H1 (cell line): Measurements from ENCODE around the gene AOPEP. TPM values are rescaled to one million over a fixed set of nuclear protein-coding genes. Genes with fewer than 3 reads are reported as not detected.
A peak's percentile ranks its signal among the peaks of the same experiment; 100 is the strongest.

Experiments used
- CTCF ChIA-PET: fragments of 300-600 bp; sonication (Branson Sonifier 250); formaldehyde crosslinking; loops from one replicate; lab custom pipeline; 2021; ENCODE audit not compliant: partially characterized antibody; lab: Charles Lee
- POLR2A ChIA-PET: fragments of 300-600 bp; sonication (Branson Sonifier 250); formaldehyde crosslinking; loops from one replicate; lab custom pipeline; 2021; ENCODE audit warnings: inconsistent platforms; ENCODE audit not compliant: partially characterized antibody; lab: Charles Lee
- DNase-seq, 2 experiments: peaks; one replicate each; pipeline versions ENCODE4 v3.0.0 to v3.0.0-alpha.2; 2010 to 2022; ENCODE audit warnings: low spot score in 2 of 2, low read depth in 1 of 2, mixed read lengths in 1 of 2
- FAIRE-seq: peaks from 2 replicates; lab custom pipeline; 2011; peaks lifted over from hg19 to GRCh38; lab: Jason Lieb, UNC
- H2AFZ ChIP-seq: 2 replicates; pipeline ENCODE4 v1.8.1; 2012; ENCODE audit warnings: low read length, inconsistent platforms
- H2AK5ac ChIP-seq: 2 replicates; pipeline ENCODE4 v1.6.1; 2013; ENCODE audit warnings: low read depth, low read length
- H2BK120ac ChIP-seq: replicated peaks from 2 replicates; pipeline ENCODE3; 2013; ENCODE audit warnings: low read depth, low read length, inconsistent platforms
- H2BK12ac ChIP-seq: 2 replicates; pipeline ENCODE4 v1.6.1; 2013; ENCODE audit warnings: low read depth, low read length
- H2BK15ac ChIP-seq: 2 replicates; pipeline ENCODE4 v1.6.1; 2013; ENCODE audit warnings: low read length
- H2BK20ac ChIP-seq: 2 replicates; pipeline ENCODE4 v1.6.1; 2013; ENCODE audit warnings: low read length
- H2BK5ac ChIP-seq: 2 replicates; pipeline ENCODE4 v1.6.1; 2013; ENCODE audit warnings: low read depth, low read length
- H3K14ac ChIP-seq: 2 replicates; pipeline ENCODE4 v1.6.1; 2013; ENCODE audit warnings: inconsistent platforms; ENCODE audit not compliant: insufficient read length
- H3K18ac ChIP-seq: 2 replicates; pipeline ENCODE4 v1.6.1; 2013; ENCODE audit warnings: low read length; ENCODE audit errors: extremely low read depth
- H3K23ac ChIP-seq: 2 replicates; pipeline ENCODE4 v1.6.1; 2013; ENCODE audit warnings: inconsistent platforms; ENCODE audit not compliant: insufficient read length
- H3K23me2 ChIP-seq: 2 replicates; pipeline ENCODE4 v1.6.1; 2013; ENCODE audit warnings: low read depth, low read length
- H3K27ac ChIP-seq: 2 replicates; pipeline ENCODE4 v1.6.1; 2011; ENCODE audit warnings: low read depth, low read length, inconsistent platforms
- H3K27me3 ChIP-seq, 4 experiments: replicated peaks in 1 of 4; 1 replicate in 1 of 4; 2 replicates in 3 of 4; pipeline versions ENCODE4 v1.6.1 to v1.8.1; 2011 to 2013; ENCODE audit warnings: low read length in 3 of 4, mild to moderate bottlenecking in 3 of 4, inconsistent platforms in 2 of 4, mixed read lengths in 2 of 4, moderate library complexity in 1 of 4; ENCODE audit not compliant: control insufficient read depth in 3 of 4, insufficient read depth in 3 of 4; ENCODE audit errors: extremely low read depth in 1 of 4
- H3K36me3 ChIP-seq, 4 experiments: 2 replicates each; pipeline versions ENCODE4 v1.6.1 to v1.8.1; 2011 to 2013; ENCODE audit warnings: mild to moderate bottlenecking in 4 of 4, low read length in 3 of 4, moderate library complexity in 2 of 4, control low read depth in 1 of 4, inconsistent platforms in 1 of 4; ENCODE audit not compliant: insufficient read depth in 4 of 4, control insufficient read depth in 2 of 4
- H3K4ac ChIP-seq: replicated peaks from 2 replicates; pipeline ENCODE3; 2013; ENCODE audit warnings: low read length, low read depth, mixed read lengths, inconsistent platforms; ENCODE audit not compliant: insufficient read length
- H3K4me1 ChIP-seq, 4 experiments: replicated peaks in 1 of 4; 1 replicate in 1 of 4; 2 replicates in 3 of 4; pipeline versions ENCODE4 v1.6.1 to v1.8.1; 2011 to 2013; ENCODE audit warnings: low read length in 3 of 4, inconsistent platforms in 2 of 4, mixed read lengths in 1 of 4; ENCODE audit not compliant: insufficient read depth in 4 of 4, control insufficient read depth in 3 of 4
- H3K4me2 ChIP-seq, 2 experiments: 2 replicates each; pipeline versions ENCODE4 v1.6.1 to v1.8.1; 2011 to 2013; ENCODE audit warnings: low read depth in 2 of 2, low read length in 2 of 2, control low read depth in 1 of 2, inconsistent platforms in 1 of 2, mild to moderate bottlenecking in 1 of 2; ENCODE audit not compliant: insufficient read depth in 1 of 2
- H3K4me3 ChIP-seq, 4 experiments: fragments of 200-600, 300-600 bp in 1 of 4; sonication (generic), shearing (Covaris generic), sonication (Bioruptor Twin) in 1 of 4; 2 replicates each; pipeline versions ENCODE4 v1.5.1 to v1.8.1; 2011 to 2016; ENCODE audit warnings: low read length in 4 of 4, low read depth in 3 of 4, control low read depth in 2 of 4, inconsistent platforms in 2 of 4, mild to moderate bottlenecking in 2 of 4, mixed read lengths in 1 of 4, moderate library complexity in 1 of 4; ENCODE audit not compliant: insufficient read depth in 2 of 4; ENCODE audit errors: extremely low read depth in 1 of 4
- H3K56ac ChIP-seq: replicated peaks from 2 replicates; pipeline ENCODE3; 2013; ENCODE audit warnings: low read depth, mild to moderate bottlenecking, mixed read lengths, low read length, inconsistent platforms; ENCODE audit not compliant: insufficient read length
- H3K79me1 ChIP-seq: 2 replicates; pipeline ENCODE4 v1.6.1; 2013; ENCODE audit warnings: low read depth, low read length, control low read depth
- H3K79me2 ChIP-seq, 2 experiments: 2 replicates each; pipeline versions ENCODE4 v1.6.1 to v1.8.1; 2012 to 2013; ENCODE audit warnings: low read length in 2 of 2, mild to moderate bottlenecking in 2 of 2, inconsistent platforms in 1 of 2; ENCODE audit not compliant: insufficient read depth in 2 of 2, control insufficient read depth in 1 of 2
- H3K9ac ChIP-seq, 4 experiments: replicated peaks in 1 of 4; 1 replicate in 1 of 4; 2 replicates in 3 of 4; pipeline versions ENCODE4 v1.6.1 to v1.8.1; 2011 to 2013; ENCODE audit warnings: low read depth in 3 of 4, low read length in 3 of 4, control low read depth in 2 of 4, mild to moderate bottlenecking in 2 of 4, moderate library complexity in 2 of 4, inconsistent platforms in 1 of 4; ENCODE audit errors: extremely low read depth in 1 of 4
- H3K9me3 ChIP-seq, 2 experiments: 2 replicates each; pipeline versions ENCODE4 v1.6.1 to v1.8.1; 2012 to 2013; ENCODE audit warnings: mild to moderate bottlenecking in 2 of 2, moderate library complexity in 2 of 2, control low read depth in 1 of 2, inconsistent platforms in 1 of 2, low read depth in 1 of 2, low read length in 1 of 2, mixed read lengths in 1 of 2; ENCODE audit not compliant: insufficient read depth in 2 of 2
- H4K20me1 ChIP-seq, 2 experiments: replicated peaks in 1 of 2; 2 replicates each; pipeline versions ENCODE3 to v1.8.1; 2011 to 2013; ENCODE audit warnings: inconsistent platforms in 2 of 2, low read length in 2 of 2, mild to moderate bottlenecking in 1 of 2; ENCODE audit not compliant: insufficient read depth in 2 of 2, control insufficient read depth in 1 of 2
- H4K5ac ChIP-seq: 2 replicates; pipeline ENCODE4 v1.6.1; 2013; ENCODE audit warnings: low read length, low read depth, mixed read lengths, inconsistent platforms; ENCODE audit not compliant: insufficient read length
- H4K8ac ChIP-seq: 2 replicates; pipeline ENCODE4 v1.8.0; 2013; ENCODE audit warnings: mild to moderate bottlenecking, moderate library complexity, low read length, inconsistent platforms; ENCODE audit not compliant: insufficient read depth; ENCODE audit errors: extremely low read depth
- H4K91ac ChIP-seq: replicated peaks from 2 replicates; pipeline ENCODE3; 2013; ENCODE audit warnings: low read length, mixed read lengths, inconsistent platforms; ENCODE audit not compliant: insufficient read length
- CTCF ChIP-seq, 3 experiments: IDR thresholded peaks; 1 replicate in 2 of 3; 2 replicates in 1 of 3; pipeline versions ENCODE4 v1.5.1 to v1.6.1; 2011; ENCODE audit warnings: low read length in 3 of 3, mild to moderate bottlenecking in 3 of 3, inconsistent platforms in 2 of 3, low read depth in 1 of 3, moderate library complexity in 1 of 3; ENCODE audit not compliant: insufficient read depth in 1 of 3; ENCODE audit errors: control extremely low read depth in 1 of 3
- TCF12 ChIP-seq: IDR thresholded peaks from 2 replicates; pipeline ENCODE4 v1.6.1; 2011; ENCODE audit warnings: low read depth, mild to moderate bottlenecking, low read length
- WGBS, 2 experiments: shearing (Covaris generic) in 1 of 2; methylation state at CpG; one replicate each; pipeline versions ENCODE4 v1.1.6 to v1.1.7; 2013 to 2015; ENCODE audit warnings: low lambda C conversion rate in 2 of 2, mixed read lengths in 2 of 2, inconsistent platforms in 1 of 2, low coverage in 1 of 2, missing lambda C conversion rate in 1 of 2; ENCODE audit not compliant: insufficient replicate concordance in 2 of 2, insufficient coverage in 1 of 2, insufficient read length in 1 of 2; ENCODE audit errors: extremely low coverage in 1 of 2, missing lambda C conversion rate in 1 of 2; 5-methylcytosine and 5-hydroxymethylcytosine counted together
- polyA plus RNA-seq, 7 experiments: library from polyadenylated mRNA; depleted of rRNA in 3 of 7; stranded (reverse) in 5 of 7; unstranded in 2 of 7; fragments of >200 nt in 5 of 7; fragments of 200-250 nt in 2 of 7; gene quantifications; 1 replicate in 5 of 7; 2 replicates in 1 of 7; 4 replicates in 1 of 7; pipeline versions ENCODE4 v1.2.1 to v1.2.3, GENCODE V29; 2011 to 2013; ENCODE audit warnings: missing spikeins in 2 of 7, mixed read lengths in 2 of 7
- total RNA-seq: library from RNA; stranded (reverse); fragmentation: NEBNext Ultra II Directional; extraction: Animal tissue kit (Norgen Biotek cat#: 25700); gene quantifications from 2 replicates; pipeline ENCODE4 v1.2.1, GENCODE V29; 2021

Gene AOPEP
- total and polyA plus RNA-seq, 2 of the 8 experiments (the other 6 are each of a cell fraction or from before 2014, with no cell fraction given), result 6.1 to 14.3 TPM

- Histone ChIP-seq H2BK5ac (no peak overlapping the region), H3K4me1 (no peaks in the 10 kb centered on the region; a peak in 1 of 7 replicates), H3K56ac (no peak overlapping the region), H2BK20ac (no peak overlapping the region), H4K8ac (no peak overlapping the region), H2BK15ac (no peak overlapping the region), H3K9ac (no peak overlapping the region), H3K18ac (no peak overlapping the region), H3K4me3 (no peak overlapping the region), H2AFZ (no peak overlapping the region), H2BK120ac (no peak overlapping the region), H3K23ac (no peak overlapping the region), H3K4me2 (no peak overlapping the region), H4K91ac (no peak overlapping the region), H3K79me2 (peaks cover 3 to 14% of the 10 kb centered on the region in 2 experiments; a peak in 3 of 4 replicates), H3K23me2 (no peaks in the 10 kb centered on the region), H3K4ac (no peak overlapping the region), H3K79me1 (peaks cover 7% of the 10 kb centered on the region; the same call in 1 of the 2 replicates), H2BK12ac (no peak overlapping the region), H4K5ac (no peak overlapping the region)
- ChIA-PET CTCF (interaction anchor here (1.0 kb wide), 1 partner anchor 16 kb away, joined by 3 read pairs; no protein-coding TSS in a partner anchor), POLR2A (no interaction called here)
- no peak for FAIRE-seq
- DNase-seq, result peak in 1 of 2 experiments; percentile 36
- TF ChIP-seq TCF12 (no peak), CTCF (IDR thresholded peaks at IDR 0.05; ENCODE audit: control extremely low read depth in 1 of 3, insufficient read depth in 1 of 3, low read depth in 1 of 3, low read length in 3 of 3) (peak in 2 of 3 experiments; percentile 15 to 23; a peak in 2 of 4 replicates)
- TF ChIP-seq, all 59 proteins: peak for 1
- Histone ChIP-seq H3K27ac (no peak overlapping the region), H3K14ac (no peak overlapping the region), H3K27me3 (no peaks in the 10 kb centered on the region), H3K36me3 (no peaks in the 10 kb centered on the region), H2AK5ac (no peak overlapping the region), H3K9me3 (no peaks in the 10 kb centered on the region), H4K20me1 (peaks cover 2 to 3% of the 10 kb centered on the region in 2 experiments)
- 88% methylated on average over 3 of the region's 3 CpGs; no CpG with 5 or more reads in 1 of the 2 experiments for WGBS, 2 experiments
Measured at GRCh38 chr9:94729199-94729598, 2.7 kb downstream of the AOPEP start.
